ENCODE results near the gene TK1.

The TK1 gene

GRCh38 chr17:78168242-78168902 is 18.5 kb downstream of the TK1 start, which contains the start of gene SYNGR2:
Gene SYNGR2 (plus strand): TSS chr17:78168581. CDS start chr17:78168617, 36 bp downstream.
- peak within 1 kb of the TSS; percentile 40 for H3K4me3 ChIP-seq (ENCODE audit: low read depth, low read length)
- TF ChIP-seq, protein P1, sequence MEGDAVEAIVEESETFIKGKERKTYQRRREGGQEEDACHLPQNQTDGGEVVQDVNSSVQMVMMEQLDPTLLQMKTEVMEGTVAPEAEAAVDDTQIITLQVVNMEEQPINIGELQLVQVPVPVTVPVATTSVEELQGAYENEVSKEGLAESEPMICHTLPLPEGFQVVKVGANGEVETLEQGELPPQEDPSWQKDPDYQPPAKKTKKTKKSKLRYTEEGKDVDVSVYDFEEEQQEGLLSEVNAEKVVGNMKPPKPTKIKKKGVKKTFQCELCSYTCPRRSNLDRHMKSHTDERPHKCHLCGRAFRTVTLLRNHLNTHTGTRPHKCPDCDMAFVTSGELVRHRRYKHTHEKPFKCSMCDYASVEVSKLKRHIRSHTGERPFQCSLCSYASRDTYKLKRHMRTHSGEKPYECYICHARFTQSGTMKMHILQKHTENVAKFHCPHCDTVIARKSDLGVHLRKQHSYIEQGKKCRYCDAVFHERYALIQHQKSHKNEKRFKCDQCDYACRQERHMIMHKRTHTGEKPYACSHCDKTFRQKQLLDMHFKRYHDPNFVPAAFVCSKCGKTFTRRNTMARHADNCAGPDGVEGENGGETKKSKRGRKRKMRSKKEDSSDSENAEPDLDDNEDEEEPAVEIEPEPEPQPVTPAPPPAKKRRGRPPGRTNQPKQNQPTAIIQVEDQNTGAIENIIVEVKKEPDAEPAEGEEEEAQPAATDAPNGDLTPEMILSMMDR (IDR thresholded peaks at IDR 0.05; ENCODE audit: low read depth, low read length, missing control alignments) = no peak
- in situ Hi-C loops (cut with HindIII; ENCODE audit: low pct_ligation_motif_present, low sequenced_read_pairs) = no loop called here
- no peaks in the 10 kb centered on the region for H3K27me3 ChIP-seq (replicated peaks)
- no peaks in the 10 kb centered on the region for H3K36me3 ChIP-seq (replicated peaks)
- no peak within 1 kb of the TSS for H3K27ac ChIP-seq
- DNase-seq = peak; percentile 18

DNA sequence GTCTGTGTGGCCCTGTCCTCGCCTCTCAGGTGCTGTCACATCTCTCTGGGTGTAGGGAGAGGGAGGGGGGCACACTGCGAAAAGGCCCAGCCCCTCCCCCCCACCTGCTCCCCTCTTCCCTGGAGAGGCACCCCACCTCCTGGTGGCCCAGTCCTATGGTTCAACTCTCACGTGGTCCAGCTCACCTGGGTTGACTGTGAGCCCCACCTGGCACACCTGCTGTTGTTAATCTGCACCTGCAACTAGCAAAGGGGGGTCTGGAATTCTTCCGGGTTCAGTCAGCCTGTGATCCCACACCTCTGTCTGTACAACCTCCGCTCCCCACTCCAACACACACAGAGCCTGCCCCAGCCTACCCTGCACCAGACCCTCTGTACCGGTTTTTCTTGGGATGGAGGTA is 20.4 kb downstream of the TK1 start:
- Histone ChIP-seq H3K4me3 (ENCODE audit: low read depth, low read length) (no peak overlapping the region), H3K27me3 (replicated peaks) (no peaks in the 10 kb centered on the region), H3K36me3 (replicated peaks) (no peaks in the 10 kb centered on the region), H3K27ac (no peak overlapping the region)
- TF ChIP-seq, protein P1 (IDR thresholded peaks at IDR 0.05; ENCODE audit: low read depth, low read length, missing control alignments) = no peak
- DNase-seq = no peak
- in situ Hi-C loops (cut with HindIII; ENCODE audit: low pct_ligation_motif_present, low sequenced_read_pairs) = no loop called here

DNA sequence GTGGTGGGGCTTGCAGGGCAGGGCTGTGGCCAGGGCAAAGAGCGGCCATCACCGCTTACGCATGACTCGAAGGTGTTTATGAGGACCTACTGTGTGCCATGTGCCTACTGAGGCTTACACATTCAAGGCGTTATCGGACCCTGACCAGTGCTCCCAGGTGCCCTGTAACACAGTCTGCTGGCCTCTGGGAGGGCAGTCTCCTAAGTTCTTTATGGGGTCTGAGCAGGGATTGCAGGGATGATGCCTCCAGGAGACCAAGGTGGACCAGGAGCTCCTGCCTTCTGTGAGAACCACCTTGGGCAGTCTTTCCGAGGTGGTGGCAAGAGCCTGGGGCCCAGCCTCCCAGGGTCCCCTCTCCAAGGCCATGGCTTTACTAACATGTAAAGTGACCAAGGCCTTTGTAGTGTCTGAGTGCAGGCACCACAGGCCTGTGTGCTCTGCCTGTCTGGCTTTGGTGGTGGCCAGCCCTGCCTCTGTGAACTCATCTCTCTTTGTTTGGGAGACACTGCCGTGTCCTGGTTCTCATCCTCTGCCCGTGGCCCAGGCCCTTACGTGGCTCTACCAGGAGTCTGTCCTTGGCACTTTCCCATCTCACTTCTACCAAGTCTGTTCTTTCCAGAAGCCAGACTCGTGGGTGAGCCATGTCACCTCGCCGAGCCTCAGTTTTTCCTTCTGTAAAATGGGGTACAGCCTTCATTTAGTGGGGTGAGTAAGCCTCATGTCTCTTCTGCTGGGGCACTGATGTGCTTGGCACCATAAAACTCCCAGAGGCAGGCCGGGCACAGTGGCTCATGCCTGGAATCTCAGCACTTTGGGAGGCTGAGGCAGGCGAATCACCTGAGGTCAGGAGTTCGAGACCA is 21.9 kb downstream of the TK1 start:
- no peak overlapping the region for H3K4me3 ChIP-seq (ENCODE audit: low read depth, low read length)
- in situ Hi-C loops (cut with HindIII; ENCODE audit: low pct_ligation_motif_present, low sequenced_read_pairs) = no loop called here
- H3K27me3 ChIP-seq (replicated peaks) = no peaks in the 10 kb centered on the region
- TF ChIP-seq, protein P1 (IDR thresholded peaks at IDR 0.05; ENCODE audit: low read depth, low read length, missing control alignments) = no peak
- DNase-seq = no peak
- H3K27ac ChIP-seq = no peak overlapping the region
- H3K36me3 ChIP-seq (replicated peaks) = no peaks in the 10 kb centered on the region

GRCh38 chr17:78163881-78164747 is 22.7 kb downstream of the TK1 start:
- in situ Hi-C loops (cut with HindIII; ENCODE audit: low pct_ligation_motif_present, low sequenced_read_pairs) = no loop called here
- no peak for DNase-seq
- Histone ChIP-seq H3K27me3 (replicated peaks) (no peaks in the 10 kb centered on the region), H3K27ac (no peak overlapping the region), H3K4me3 (ENCODE audit: low read depth, low read length) (no peak overlapping the region), H3K36me3 (replicated peaks) (no peaks in the 10 kb centered on the region)
- TF ChIP-seq, protein P1 (IDR thresholded peaks at IDR 0.05; ENCODE audit: low read depth, low read length, missing control alignments) = no peak

DNA sequence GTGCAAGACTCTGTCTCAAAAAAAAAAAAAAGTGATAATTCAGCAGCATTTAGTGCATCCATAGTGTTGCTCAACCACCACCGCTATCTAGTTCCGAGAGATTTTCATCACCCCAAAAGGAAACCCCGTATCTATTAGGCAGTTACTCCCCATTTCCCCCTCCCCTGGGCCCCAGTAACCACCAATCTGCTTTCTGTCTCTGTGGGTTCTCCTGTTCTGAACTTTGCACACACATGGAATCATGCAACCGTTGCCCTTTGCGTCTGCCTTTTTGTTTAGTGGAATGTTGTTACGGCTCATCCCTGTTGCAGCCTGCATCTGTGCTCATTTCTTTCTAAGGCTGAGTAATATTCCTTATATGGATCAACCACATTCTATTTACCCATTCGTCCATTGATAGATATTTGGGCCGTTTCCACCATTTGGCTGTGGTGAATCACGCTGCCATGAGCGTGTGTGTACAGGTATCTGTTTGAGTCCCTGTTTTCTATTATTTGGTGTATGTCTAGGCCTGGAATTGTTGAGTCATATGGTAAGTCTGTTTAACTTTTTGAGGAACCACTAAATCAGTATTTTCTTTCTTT is 27.2 kb downstream of the TK1 start:
- Histone ChIP-seq H3K36me3 (replicated peaks) (no peaks in the 10 kb centered on the region), H3K27ac (no peak overlapping the region), H3K4me3 (ENCODE audit: low read depth, low read length) (no peak overlapping the region), H3K27me3 (replicated peaks) (no peaks in the 10 kb centered on the region)
- TF ChIP-seq, protein P1 (IDR thresholded peaks at IDR 0.05; ENCODE audit: low read depth, low read length, missing control alignments) = no peak
- DNase-seq = no peak
- in situ Hi-C loops (cut with HindIII; ENCODE audit: low pct_ligation_motif_present, low sequenced_read_pairs) = no loop called here

Data from brain microvascular endothelial cell (primary cell).